SK-N-SH (cell line): ENCODE data around the gene PPP3CA. TPM values are rescaled to one million over a fixed set of nuclear protein-coding genes. Genes with fewer than 3 reads are reported as not detected.

Source experiments
- CTCF ChIA-PET: fragments of 300-600, 350-600 bp; formaldehyde crosslinking; extraction: SDS; loops from one replicate; lab custom pipeline; 2021; lab: Yijun Ruan, JAX
- POLR2A ChIA-PET: fragments of 350-600 bp; sonication (Branson Sonifier 250); formaldehyde crosslinking; extraction: SDS; loops from one replicate; lab custom pipeline; 2020; ENCODE audit warnings: antibody characterized with exemption, inconsistent platforms; lab: Yijun Ruan, JAX
- DNase-seq: peaks from one replicate; pipeline ENCODE4 v3.0.0; 2012
- H2AFZ ChIP-seq: fragments of 200-600 bp; sonication (generic); 2 replicates; pipeline ENCODE4 v1.8.1; 2016; ENCODE audit warnings: antibody characterized with exemption, mild to moderate bottlenecking, low read depth
- H3F3A ChIP-seq: fragments of 200-600 bp; sonication (generic); replicated peaks from 2 replicates; pipeline ENCODE3; 2016; ENCODE audit warnings: antibody characterized with exemption, mild to moderate bottlenecking; ENCODE audit not compliant: insufficient read depth
- H3K27ac ChIP-seq, 2 experiments: fragments of 200-500 bp in 1 of 2; fragments of 200-600 bp in 1 of 2; sonication (Bioruptor generic) in 1 of 2; sonication (generic), shearing (Covaris generic) in 1 of 2; 2 replicates each; pipeline versions ENCODE4 v1.5.1 to v1.6.1; 2014 to 2016; ENCODE audit warnings: low read depth in 2 of 2, inconsistent platforms in 1 of 2, low read length in 1 of 2, mild to moderate bottlenecking in 1 of 2, mixed read lengths in 1 of 2
- H3K27me3 ChIP-seq: fragments of 200-600 bp; sonication (generic), shearing (Covaris generic); 2 replicates; pipeline ENCODE4 v1.6.1; 2016; ENCODE audit warnings: mixed run types; ENCODE audit not compliant: insufficient read depth
- H3K36me3 ChIP-seq, 2 experiments: fragments of 200-500 bp in 1 of 2; fragments of 200-600 bp in 1 of 2; sonication (Bioruptor generic) in 1 of 2; sonication (generic) in 1 of 2; replicated peaks in 1 of 2; 2 replicates each; pipeline versions ENCODE3 to v1.5.1; 2014 to 2016; ENCODE audit warnings: low read length in 1 of 2, mild to moderate bottlenecking in 1 of 2; ENCODE audit not compliant: insufficient read depth in 2 of 2, control insufficient read depth in 1 of 2
- H3K4me1 ChIP-seq, 2 experiments: fragments of 200-500 bp in 1 of 2; fragments of 200-600 bp in 1 of 2; sonication (Bioruptor generic) in 1 of 2; sonication (generic), shearing (Covaris generic) in 1 of 2; 2 replicates each; pipeline versions ENCODE4 v1.5.1 to v1.6.1; 2014 to 2016; ENCODE audit warnings: low read depth in 1 of 2, low read length in 1 of 2, mixed run types in 1 of 2; ENCODE audit not compliant: insufficient read depth in 2 of 2, control insufficient read depth in 1 of 2
- H3K4me2 ChIP-seq: fragments of 200-600 bp; sonication (generic), shearing (Covaris generic); 2 replicates; pipeline ENCODE4 v1.6.1; 2017; ENCODE audit warnings: mixed run types
- H3K4me3 ChIP-seq, 2 experiments: fragments of 200-500 bp in 1 of 2; fragments of 200-600 bp in 1 of 2; sonication (Bioruptor generic) in 1 of 2; sonication (generic), shearing (Covaris generic) in 1 of 2; 2 replicates each; pipeline versions ENCODE4 v1.5.1 to v1.8.1; 2014 to 2016; ENCODE audit warnings: low read depth in 2 of 2, inconsistent platforms in 1 of 2, low read length in 1 of 2, mild to moderate bottlenecking in 1 of 2, mixed read lengths in 1 of 2, moderate library complexity in 1 of 2
- H3K79me2 ChIP-seq: fragments of 200-600 bp; sonication (generic); 2 replicates; pipeline ENCODE4 v1.8.1; 2017; ENCODE audit warnings: mild to moderate bottlenecking; ENCODE audit not compliant: insufficient read depth
- H3K9ac ChIP-seq: fragments of 200-600 bp; sonication (generic); 2 replicates; pipeline ENCODE4 v1.6.1; 2017; ENCODE audit warnings: mixed run types
- H3K9me2 ChIP-seq: fragments of 200-600 bp; sonication (generic); 2 replicates; pipeline ENCODE4 v1.6.1; 2017; ENCODE audit warnings: mixed run types
- H3K9me3 ChIP-seq: fragments of 200-600 bp; sonication (generic); 2 replicates; pipeline ENCODE4 v1.6.1; 2017; ENCODE audit warnings: mixed run types, mild to moderate bottlenecking, moderate library complexity
- H4K20me1 ChIP-seq: fragments of 200-600 bp; sonication (generic); 2 replicates; pipeline ENCODE4 v1.6.1; 2017; ENCODE audit warnings: mild to moderate bottlenecking, mixed run types; ENCODE audit not compliant: insufficient read depth
- CHD2 ChIP-seq: fragments of 150-350 bp; IDR thresholded peaks from 2 replicates; pipeline ENCODE4 v1.6.1; 2018; ENCODE audit warnings: low read length; ENCODE audit not compliant: partially characterized antibody
- CTCF ChIP-seq: fragments of 200-600 bp; sonication (generic); IDR thresholded peaks from 2 replicates; pipeline ENCODE4 v1.6.1; 2017; ENCODE audit warnings: antibody characterized with exemption, mild to moderate bottlenecking, moderate library complexity
- EP300 ChIP-seq, 2 experiments: IDR thresholded peaks; 2 replicates each; pipeline versions ENCODE4 v1.4.0 to v1.6.1; 2012; ENCODE audit warnings: borderline replicate concordance in 1 of 2, low read depth in 1 of 2, low read length in 1 of 2
- EZH2phosphoT487 ChIP-seq: fragments of 200-600 bp; sonication (generic); IDR thresholded peaks from 2 replicates; pipeline ENCODE4 v1.6.1; 2017; ENCODE audit warnings: low read depth, mixed run types, mild to moderate bottlenecking, antibody characterized with exemption, moderate library complexity, borderline replicate concordance
- FOXJ3 ChIP-seq: sonication (generic); formaldehyde crosslinking; IDR thresholded peaks from 2 replicates; pipeline ENCODE4 v1.5.1; 2020; ENCODE audit warnings: mild to moderate bottlenecking, missing genetic modification reagents
- FOXM1 ChIP-seq: IDR thresholded peaks from 2 replicates; pipeline ENCODE4 v1.4.0; 2012; ENCODE audit warnings: low read depth, mild to moderate bottlenecking
- GABPA ChIP-seq: IDR thresholded peaks from 2 replicates; pipeline ENCODE4 v1.4.0; 2012; ENCODE audit warnings: low read depth, mild to moderate bottlenecking
- IRF3 ChIP-seq: fragments of 150-350 bp; IDR thresholded peaks from 2 replicates; pipeline ENCODE4 v1.6.1; 2016; ENCODE audit warnings: mild to moderate bottlenecking, low read depth, low read length
- MEF2A ChIP-seq: IDR thresholded peaks from 2 replicates; pipeline ENCODE4 v1.4.0; 2012; ENCODE audit warnings: low read depth, borderline replicate concordance
- MXI1 ChIP-seq: IDR thresholded peaks from 2 replicates; pipeline ENCODE4 v1.6.1; 2012; ENCODE audit warnings: mild to moderate bottlenecking, low read depth, low read length, improper control_type of control experiment
- NRF1 ChIP-seq: IDR thresholded peaks from 2 replicates; pipeline ENCODE4 v1.6.1; 2012; ENCODE audit warnings: low read depth, mild to moderate bottlenecking, low read length
- POLR2AphosphoS5 ChIP-seq: IDR thresholded peaks from 2 replicates; pipeline ENCODE4 v1.6.1; 2012; ENCODE audit warnings: low read depth, low read length
- RCOR1 ChIP-seq: fragments of 150-350 bp; IDR thresholded peaks from 2 replicates; pipeline ENCODE4 v1.6.1; 2017; ENCODE audit warnings: antibody characterized with exemption, low read length
- RXRA ChIP-seq: IDR thresholded peaks from 2 replicates; pipeline ENCODE4 v1.4.0; 2012; ENCODE audit warnings: low read depth, mild to moderate bottlenecking, borderline replicate concordance
- SIN3A ChIP-seq: IDR thresholded peaks from 2 replicates; pipeline ENCODE4 v1.6.1; 2012; ENCODE audit warnings: low read depth, mild to moderate bottlenecking, low read length, moderate library complexity, borderline replicate concordance
- SMC3 ChIP-seq: IDR thresholded peaks from 2 replicates; pipeline ENCODE4 v1.6.1; 2012; ENCODE audit warnings: low read depth, low read length, improper control_type of control experiment
- TCF12 ChIP-seq: IDR thresholded peaks from 2 replicates; pipeline ENCODE4 v1.4.0; 2012
- USF2 ChIP-seq: fragments of 150-350 bp; IDR thresholded peaks from 2 replicates; pipeline ENCODE4 v1.6.1; 2017; ENCODE audit warnings: antibody characterized with exemption, low read length, low read depth, borderline replicate concordance
- YY1 ChIP-seq: IDR thresholded peaks from 2 replicates; pipeline ENCODE4 v1.4.0; 2012; ENCODE audit warnings: low read depth, mild to moderate bottlenecking
- WGBS: methylation state at CpG from one replicate; pipeline ENCODE4 v1.1.6; 2017; ENCODE audit warnings: low lambda C conversion rate; 5-methylcytosine and 5-hydroxymethylcytosine counted together
- polyA plus RNA-seq, 3 experiments: library from polyadenylated mRNA; depleted of rRNA; stranded (reverse); fragments of >200 nt; gene quantifications; 2 replicates each; pipeline ENCODE4 v1.2.3, GENCODE V29; 2012
- TF ChIP-seq, protein P1 (sequence below): IDR thresholded peaks from 2 replicates; pipeline ENCODE4 v1.6.1; 2012; ENCODE audit warnings: mild to moderate bottlenecking, low read depth, low read length, moderate library complexity

Gene PPP3CA
- polyA plus RNA-seq, 1 of the 3 experiments (the other 2 are of a cell fraction) = 10.7 TPM

- Histone ChIP-seq H3K9ac (no peak overlapping the region), H3K27me3 (no peaks in the 10 kb centered on the region), H3K36me3 (no peaks in the 10 kb centered on the region), H3K27ac (no peak overlapping the region), H3K79me2 (peaks cover 53% of the 10 kb centered on the region), H3K4me1 (peaks cover 2 to 6% of the 10 kb centered on the region in 2 experiments; a peak in 3 of 4 replicates), H3K9me3 (no peaks in the 10 kb centered on the region), H4K20me1 (peaks cover 4% of the 10 kb centered on the region; the same call in 1 of the 2 replicates), H3K4me2 (no peak overlapping the region), H3K4me3 (no peak overlapping the region), H3F3A (peaks cover 3% of the 10 kb centered on the region), H2AFZ (no peak overlapping the region), H3K9me2 (no peaks in the 10 kb centered on the region)
- TF ChIP-seq, protein P1, sequence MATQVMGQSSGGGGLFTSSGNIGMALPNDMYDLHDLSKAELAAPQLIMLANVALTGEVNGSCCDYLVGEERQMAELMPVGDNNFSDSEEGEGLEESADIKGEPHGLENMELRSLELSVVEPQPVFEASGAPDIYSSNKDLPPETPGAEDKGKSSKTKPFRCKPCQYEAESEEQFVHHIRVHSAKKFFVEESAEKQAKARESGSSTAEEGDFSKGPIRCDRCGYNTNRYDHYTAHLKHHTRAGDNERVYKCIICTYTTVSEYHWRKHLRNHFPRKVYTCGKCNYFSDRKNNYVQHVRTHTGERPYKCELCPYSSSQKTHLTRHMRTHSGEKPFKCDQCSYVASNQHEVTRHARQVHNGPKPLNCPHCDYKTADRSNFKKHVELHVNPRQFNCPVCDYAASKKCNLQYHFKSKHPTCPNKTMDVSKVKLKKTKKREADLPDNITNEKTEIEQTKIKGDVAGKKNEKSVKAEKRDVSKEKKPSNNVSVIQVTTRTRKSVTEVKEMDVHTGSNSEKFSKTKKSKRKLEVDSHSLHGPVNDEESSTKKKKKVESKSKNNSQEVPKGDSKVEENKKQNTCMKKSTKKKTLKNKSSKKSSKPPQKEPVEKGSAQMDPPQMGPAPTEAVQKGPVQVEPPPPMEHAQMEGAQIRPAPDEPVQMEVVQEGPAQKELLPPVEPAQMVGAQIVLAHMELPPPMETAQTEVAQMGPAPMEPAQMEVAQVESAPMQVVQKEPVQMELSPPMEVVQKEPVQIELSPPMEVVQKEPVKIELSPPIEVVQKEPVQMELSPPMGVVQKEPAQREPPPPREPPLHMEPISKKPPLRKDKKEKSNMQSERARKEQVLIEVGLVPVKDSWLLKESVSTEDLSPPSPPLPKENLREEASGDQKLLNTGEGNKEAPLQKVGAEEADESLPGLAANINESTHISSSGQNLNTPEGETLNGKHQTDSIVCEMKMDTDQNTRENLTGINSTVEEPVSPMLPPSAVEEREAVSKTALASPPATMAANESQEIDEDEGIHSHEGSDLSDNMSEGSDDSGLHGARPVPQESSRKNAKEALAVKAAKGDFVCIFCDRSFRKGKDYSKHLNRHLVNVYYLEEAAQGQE = no peak
- TF ChIP-seq EP300 (IDR thresholded peaks at IDR 0.05; ENCODE audit: borderline replicate concordance in 1 of 2, low read depth in 1 of 2, low read length in 1 of 2) (no peak), MXI1 (no peak), TCF12 (no peak), RXRA (no peak), YY1 (no peak), GABPA (no peak), FOXJ3 (CRISPR knock-in tag) (no peak), CHD2 (no peak), USF2 (no peak), NRF1 (no peak), SIN3A (no peak), MEF2A (no peak), RCOR1 (no peak), CTCF (no peak), EZH2phosphoT487 (no peak), FOXM1 (no peak), SMC3 (no peak), POLR2AphosphoS5 (no peak), IRF3 (no peak)
- ChIA-PET POLR2A (no interaction called here), CTCF (interaction anchor here (0.5 kb wide), 1 partner anchor 9 kb away, joined by 3 read pairs; no protein-coding TSS in a partner anchor)
- no peak for DNase-seq
- 99% methylated on average over 3 of the region's 3 CpGs for WGBS
These were observed 52.7 kb downstream of the PPP3CA start for GRCh38 chr4:101294597-101294996.
